HG03108 (cell line): ENCODE results near the gene CLEC4D.
A peak's percentile ranks its signal among the peaks of the same experiment; 100 is the strongest.
"Not testable (repeated sequence)": the region's sequence is repeated elsewhere in the genome, so short reads cannot be mapped to it uniquely, and the experiment has no call there.

Experiments
- ATAC-seq: cut with Tn5 transposase; IDR thresholded peaks from one replicate; pipeline ENCODE4 v1.9.1; 2021; ENCODE audit warnings: moderate library complexity; ENCODE audit not compliant: unreplicated experiment

The CLEC4D gene

DNA sequence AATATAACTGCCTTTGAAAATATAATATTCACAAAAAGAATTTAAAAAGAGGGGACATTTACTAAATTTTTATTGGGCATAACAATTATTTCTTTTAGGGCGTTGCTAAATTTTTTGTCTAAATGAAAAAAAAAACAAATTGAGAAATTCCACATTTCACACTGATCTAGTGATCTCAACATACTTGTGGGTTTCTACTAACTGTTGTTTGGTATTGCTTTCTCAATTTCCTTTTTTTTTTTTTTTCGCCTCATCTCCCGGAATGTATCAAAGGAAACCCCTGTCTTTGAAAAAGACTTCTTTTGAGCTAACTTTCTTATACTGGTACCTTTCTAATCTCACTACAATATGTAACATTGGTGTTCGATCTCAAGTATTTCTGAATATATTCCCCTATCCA, at the start of gene CLEC4D:
CLEC4D (plus strand) TSS at position 248 of the 400 bp plus-strand sequence. CDS start 230 bp downstream, outside the sequence.
- ATAC-seq: no peak

DNA sequence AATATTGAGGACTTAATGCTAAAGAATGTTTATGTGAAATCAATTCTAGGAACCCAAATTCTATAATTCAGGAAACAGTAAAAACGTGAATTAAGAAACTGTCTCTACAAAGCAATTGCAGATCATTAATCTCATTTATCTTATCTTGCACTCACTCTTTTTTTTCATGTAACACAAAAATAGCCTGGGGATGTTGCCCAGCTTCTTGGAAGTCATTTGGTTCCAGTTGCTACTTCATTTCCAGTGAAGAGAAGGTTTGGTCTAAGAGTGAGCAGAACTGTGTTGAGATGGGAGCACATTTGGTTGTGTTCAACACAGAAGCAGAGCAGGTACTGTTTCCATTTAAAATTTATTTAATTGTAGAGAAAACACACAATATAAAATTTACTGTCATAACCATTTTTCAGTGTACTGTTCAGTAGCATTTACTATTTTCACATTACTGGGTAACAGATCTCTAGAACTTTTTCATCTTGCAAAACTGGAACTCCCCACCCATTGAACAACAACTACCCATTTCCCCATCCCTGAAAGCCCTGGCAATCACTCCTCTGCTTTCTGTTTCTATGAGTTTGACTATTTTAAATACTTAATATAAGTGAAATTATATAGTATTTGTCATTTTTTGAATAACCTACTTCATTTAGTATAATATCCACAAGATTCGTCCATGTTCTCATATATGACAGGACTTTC, 47.9 kb upstream of the CLEC4D start:
- ATAC-seq: no peak

DNA sequence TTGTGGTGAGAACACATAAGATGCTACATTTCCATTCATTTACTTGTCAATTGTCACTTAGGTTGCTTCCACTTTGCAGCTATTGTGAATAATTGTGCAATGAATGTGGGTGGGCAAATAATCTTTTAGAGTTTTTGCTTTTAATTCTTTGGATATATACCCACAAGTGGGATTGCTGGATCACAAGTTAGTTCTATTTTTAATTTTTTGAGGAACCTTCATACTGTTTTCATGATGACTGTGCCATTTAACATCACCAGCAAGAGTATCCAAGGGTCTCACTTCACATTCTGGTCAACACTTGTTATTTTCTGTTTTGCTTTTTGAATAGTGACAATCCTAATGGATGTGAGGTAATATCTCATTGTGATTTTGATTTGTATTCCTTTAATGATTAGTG, 47.1 kb upstream of the CLEC4D start:
- ATAC-seq: no peak

DNA sequence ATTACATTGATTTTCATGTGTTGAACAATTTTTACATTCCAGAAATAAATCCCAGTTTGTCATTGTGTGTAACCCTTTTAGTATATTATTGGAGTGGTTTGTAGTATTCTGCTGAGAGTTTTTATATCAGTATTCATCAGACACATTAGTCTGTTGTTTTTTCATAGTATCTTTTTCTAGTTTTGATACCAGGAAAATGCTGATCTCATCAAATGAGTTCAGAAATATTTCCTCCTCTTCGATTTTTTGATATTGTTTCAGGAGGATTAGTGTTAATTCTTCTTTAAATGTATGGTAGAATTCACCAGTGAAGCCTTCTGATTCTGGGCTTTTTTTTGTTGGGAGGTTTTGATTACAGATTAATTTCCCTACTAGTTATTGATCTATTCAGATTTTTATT, 42.2 kb upstream of the CLEC4D start:
- ATAC-seq: no peak

DNA sequence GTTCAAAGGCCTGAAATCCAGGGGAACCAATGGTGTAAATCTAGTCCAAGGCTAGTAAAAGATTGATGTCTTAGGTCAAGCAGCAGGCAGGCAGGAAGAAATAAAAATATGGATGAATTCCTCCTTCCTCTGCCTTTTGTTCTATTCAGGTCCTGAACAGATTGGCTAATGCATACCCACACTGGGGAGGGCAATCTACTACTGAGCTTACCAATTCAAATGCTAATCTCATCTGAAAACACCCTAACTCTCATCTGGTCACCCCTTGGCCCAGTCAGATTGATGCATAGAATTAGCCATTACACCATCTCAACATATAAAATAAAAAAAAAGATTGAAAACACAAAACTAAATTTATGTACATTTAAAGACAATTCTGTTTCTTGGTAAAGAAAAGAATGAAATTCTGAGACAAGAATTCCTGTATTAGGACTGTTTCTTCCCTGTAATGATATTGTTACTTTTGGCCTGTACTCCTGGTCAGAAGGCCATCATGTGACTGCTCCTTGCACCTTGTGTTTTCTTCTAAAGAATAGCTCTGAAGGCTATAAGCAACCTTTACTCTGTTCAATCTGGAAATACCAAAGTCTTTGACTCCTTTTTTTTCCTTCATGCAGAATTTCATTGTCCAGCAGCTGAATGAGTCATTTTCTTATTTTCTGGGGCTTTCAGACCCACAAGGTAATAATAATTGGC, 37.6 kb upstream of the CLEC4D start:
- no peak for ATAC-seq

DNA sequence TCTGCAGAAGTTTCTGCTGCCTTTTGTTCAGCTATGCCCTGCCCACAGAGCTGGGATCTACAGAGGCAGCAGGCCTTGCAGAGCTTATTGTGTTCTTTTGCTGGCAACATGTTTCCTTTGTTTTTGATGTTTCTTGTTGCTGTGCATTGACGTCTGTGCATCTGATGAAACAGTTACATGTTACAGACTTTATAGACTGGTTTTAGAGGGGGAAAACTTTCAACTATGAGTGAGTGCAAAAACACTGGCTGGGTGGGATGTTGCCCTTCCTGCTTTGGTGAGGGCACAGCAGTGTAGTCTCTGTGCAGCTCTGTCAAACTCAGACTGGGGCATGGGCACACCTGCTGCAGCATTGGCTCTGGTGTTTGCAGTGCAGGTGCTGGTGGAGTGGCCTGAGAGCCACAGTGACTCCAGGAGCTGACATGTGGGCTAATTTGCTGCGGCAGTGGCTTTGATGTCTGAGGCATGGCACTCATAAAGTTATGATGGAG, 30.7 kb upstream of the CLEC4D start:
- no peak for ATAC-seq

DNA sequence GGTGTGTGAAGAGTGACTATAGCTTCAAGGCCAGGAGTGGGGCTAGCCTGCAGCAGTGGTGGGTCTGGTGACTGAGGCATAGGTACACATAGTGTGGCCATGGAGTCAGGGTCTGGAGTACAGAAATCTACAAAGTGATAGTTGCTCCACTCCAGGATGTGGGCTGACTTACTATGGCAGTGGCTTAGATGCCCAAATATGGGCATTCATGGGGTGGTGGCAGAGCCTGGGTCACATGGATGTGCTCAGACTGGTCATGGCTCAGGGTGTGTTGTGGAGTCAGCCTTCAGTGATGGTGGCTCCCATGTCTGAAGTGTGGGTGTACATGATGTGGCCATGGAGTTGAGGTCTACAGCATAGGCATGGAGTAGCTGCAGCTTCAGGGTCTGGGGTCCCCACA, 30.2 kb upstream of the CLEC4D start:
- no peak for ATAC-seq

DNA sequence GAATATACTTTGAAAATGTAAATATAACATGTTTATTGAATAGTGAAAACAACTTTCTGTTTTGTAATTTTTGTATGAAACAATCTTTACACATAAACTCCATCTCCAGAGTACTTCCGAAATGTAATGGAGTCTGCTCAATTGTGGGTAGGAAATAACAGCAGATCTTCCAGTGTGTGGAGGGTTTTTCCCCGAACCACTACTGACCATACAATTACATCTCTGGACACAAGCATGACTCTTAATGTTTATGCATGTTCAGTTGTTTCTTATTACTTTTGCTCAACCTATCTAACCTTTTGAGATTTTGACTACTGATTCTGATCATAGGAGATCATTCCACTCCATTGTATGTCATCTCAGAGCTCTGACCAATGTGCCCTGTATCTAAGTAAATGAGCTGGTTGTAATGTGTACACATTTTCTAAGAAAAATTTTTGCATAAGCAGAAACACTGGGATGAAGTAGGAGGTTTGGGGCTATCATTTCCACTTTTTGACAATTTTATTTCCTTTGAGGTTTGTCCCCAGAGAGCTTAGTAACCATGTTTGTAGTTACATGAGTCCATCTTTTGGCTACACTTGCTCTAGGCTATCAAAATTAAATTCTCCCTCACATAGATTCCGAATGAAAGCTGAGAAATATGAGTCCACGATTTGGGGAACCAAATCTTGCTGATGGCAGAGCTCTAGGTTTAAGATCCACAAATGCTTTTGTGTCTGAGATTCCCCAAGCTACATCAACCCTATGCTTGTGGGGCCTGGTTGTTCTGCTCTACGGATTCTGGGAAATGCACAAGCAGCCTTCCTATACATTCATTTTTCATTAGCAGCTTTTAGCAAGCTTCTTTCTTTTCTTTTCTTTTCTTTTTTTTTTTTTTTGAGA, 21.4 kb upstream of the CLEC4D start:
- ATAC-seq: no peak

DNA sequence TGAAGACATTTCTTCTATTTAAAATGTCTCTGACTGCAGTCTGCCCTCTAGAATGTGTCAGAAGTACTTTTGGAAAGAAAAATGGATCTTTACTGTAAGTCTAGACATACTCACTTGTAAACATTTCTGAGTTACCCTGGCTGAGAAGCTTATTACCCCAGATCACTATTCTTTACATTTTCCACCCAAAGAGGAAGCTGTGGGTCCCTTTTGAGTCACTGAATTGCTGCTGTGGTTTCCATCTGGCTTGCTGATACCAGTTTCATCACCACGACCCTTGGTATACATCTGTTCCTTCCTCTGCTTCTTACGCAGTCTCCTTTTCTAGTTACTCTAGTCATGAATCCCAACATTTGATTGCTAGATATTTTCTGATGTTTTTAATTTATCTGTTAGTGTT, 20.2 kb upstream of the CLEC4D start:
- ATAC-seq: peak; percentile 98

DNA sequence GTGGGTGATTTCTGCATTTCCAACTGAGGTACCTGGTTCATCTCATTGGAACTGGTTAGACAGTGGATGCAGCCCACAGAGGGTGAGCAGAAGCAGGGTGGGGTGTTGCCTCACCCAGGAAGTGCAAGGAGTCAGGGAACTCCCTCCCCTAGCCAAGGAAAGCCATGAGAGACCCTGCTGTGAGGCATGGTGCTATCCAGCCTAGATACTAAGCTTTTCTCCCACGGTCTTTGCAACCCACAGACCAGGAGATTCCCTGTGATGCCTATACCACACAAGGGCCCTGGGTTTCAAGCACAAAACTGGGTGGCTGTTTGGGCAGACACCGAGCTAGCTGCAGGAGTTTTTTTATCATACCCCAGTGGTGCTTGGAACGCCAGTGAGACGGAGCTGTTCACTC, 17.6 kb upstream of the CLEC4D start:
- not testable (repeated sequence) for ATAC-seq

DNA sequence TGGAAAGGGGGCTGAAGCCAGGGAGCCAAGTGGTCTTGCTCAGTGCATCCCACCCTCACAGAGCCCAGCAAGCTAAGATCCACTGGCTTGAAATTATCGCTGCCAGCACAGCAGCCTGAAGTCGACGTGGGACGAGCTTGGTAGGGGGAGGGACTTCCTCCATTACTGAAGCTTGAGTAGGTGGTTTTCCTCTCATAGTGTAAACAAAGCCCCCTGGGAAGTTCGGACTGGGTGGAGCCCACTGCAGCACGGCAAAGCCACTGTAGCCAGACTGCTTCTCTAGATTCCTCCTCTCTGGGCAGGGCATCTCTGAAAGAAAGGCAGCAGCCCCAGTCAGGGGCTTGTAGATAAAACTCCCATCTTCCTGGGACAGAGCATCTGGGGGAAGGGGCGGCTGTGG, 17.2 kb upstream of the CLEC4D start:
- not testable (repeated sequence) for ATAC-seq

DNA sequence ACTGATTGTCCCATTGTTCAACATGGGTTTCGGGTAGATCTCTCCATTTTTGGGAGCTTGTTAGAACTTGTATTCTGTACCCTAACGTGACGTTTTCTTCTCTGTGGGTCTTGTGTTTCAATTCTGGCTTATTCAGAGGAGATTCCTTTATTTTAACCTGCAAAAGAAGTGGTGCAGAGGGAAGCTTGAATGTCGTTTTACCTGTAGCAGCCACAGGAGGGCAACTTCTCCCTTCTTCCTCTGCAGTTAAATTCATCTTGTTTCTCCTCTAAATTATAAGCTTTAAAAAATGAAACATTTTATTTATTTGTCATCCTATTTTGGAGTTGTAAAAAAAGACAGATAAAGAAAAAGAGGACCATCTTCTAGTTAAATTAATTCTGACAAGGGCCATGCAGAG, 13.7 kb upstream of the CLEC4D start:
- no peak for ATAC-seq

DNA sequence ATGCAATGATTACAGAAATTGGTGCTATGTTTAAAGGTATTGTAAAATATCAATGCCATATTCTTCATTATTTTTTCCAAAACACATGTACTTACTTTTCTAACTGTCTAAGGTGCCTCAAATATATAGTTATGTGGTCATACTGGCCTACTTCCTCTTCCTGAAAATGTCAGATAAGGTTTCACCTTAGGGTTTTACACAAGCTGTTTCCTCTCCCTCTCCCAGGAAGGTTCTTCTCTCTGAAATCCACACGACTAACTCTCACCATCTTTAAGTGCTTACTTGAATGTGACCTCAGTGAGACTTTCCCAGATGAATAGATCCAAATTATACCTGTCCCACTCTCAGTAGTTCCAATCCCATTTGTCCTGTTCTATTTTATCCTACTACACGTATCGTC, 11.6 kb upstream of the CLEC4D start:
- no peak for ATAC-seq

DNA sequence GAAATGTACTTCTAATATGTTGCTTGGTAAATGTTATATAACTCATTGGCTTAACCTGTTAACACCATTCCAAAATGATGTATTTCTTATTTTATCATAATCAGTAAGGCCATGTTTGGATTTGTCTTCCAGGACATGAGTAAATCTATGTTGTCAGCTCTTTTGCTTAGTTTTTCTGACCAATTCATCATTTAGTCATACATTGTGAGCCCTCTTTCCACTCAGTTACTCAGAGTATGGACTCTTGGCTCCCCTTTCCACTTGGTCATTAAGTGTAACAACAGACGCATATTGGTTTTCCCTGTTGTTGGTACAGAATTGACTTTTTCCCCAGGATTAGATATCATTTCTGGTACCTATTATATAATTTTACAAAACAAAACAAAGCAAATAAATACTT, 9.0 kb upstream of the CLEC4D start:
- ATAC-seq: no peak

DNA sequence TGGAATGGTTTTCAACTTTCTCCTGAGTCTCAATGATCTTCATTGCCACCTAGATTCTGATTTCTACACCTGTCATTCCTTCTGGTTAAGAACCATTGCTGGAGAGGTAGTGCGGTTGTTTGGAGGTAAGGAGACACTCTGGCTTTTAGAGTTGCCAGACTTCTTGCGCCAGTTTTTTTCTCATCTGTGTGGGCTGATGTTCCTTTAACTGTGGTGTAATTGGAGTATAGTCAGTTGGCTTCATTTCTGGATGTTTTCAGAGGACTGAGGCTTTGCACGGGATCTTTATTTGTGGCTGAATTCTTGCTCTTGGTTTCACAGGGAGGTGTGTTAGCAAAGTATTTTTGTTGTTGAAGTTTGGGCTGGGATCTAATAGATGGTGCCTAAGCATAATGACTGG, 5.7 kb upstream of the CLEC4D start:
- no peak for ATAC-seq

DNA sequence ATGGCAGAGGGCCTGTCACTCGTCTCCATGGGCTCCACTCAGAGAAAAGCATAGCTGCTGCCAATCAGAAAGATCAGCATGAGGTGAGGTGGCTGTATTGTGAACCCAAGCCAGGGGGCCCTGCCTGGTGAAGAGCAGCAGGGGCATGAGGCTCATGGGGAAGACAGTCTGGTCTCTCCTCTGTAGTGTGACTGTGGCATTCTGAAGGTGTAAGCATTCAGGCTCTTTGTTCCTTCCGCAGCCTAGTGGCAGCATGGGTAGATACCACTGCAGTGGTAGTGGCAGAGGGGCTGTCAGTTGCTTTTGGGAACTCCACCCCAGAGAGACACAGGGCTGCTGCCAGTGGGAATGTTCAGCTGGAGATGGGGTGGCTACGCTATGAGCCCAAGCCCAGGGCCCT, 5.1 kb upstream of the CLEC4D start:
- no peak for ATAC-seq

DNA sequence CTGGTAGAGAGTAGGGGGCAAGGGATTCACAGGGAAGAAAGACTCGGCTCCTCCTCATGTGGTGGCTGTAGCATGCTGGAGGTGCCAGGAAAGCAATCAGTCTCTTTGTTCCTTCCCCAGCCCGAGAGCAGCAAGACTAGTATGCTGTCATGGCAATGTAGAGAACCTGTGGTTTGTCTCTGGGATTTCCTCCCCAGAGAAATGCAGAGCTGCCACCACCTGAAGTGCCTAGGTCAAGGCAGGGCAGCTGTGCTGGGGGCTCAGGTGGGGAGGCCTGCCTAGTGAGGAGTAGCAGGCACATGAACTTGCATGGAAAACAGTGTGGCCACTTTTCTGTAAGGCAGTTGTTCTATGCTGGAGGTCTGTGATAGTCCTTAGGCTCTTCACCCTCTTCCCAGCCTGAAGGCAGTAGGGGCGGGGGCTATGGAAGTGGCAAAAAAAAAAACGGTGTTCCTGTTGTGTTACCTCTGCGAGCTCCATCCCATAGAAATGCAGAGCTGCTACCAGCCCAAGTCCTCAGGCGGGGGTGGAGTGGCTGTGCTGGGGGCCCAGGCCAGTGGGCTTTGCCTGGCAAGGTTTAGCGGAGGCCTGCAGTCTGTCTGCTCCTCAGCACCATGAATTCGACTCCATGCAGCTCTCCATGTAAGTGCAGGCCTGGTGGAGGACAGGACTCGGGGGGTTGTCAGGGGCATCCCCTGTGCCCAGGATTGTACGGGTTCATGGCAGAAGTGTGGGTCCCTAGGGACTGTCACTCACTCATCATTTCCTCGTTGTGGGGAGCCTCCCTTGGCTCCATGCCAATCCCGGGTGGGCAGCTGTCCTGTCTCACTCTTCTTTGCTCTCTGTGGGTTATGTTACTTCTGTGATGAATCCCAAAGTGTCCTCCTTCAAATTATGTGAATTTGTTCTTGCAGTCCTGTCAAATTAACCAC, 4.1 kb upstream of the CLEC4D start:
- no peak for ATAC-seq

DNA sequence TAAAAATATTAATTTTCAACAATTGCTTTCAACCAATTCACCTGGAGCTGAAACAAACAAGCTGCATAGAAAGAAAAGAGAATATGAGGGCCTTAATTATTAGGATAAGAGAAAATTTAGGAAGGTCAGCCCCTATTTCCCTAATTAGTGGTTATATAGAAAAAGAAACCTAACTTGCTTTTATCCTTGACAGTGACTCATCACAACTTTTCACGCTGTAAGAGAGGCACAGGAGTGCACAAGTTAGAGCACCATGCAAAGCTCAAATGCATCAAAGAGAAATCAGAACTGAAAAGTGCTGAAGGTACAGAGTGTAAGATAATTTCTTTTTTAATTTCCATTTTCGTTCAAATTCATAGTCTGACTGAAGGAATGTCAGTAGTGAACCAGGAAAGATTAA, 4.7 kb downstream of the CLEC4D start:
- ATAC-seq: no peak

DNA sequence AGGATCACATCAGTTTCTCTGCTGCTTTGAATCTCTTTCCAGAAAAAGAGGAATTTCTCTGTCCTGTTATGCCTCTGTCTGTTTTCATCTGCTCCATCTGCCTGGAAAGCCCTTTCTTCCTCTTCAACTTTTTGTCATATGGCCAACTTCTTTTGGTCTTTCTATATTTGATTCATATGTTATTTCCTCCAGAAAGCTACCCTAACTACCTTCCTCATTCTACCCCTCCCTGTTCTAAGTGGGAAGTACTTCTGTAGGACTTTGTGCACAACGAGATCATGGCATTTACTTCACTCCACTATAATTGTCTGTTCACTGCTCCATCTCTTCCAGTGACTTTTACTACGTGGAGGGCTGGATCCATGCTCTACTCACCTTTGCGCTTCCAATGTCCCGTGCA, 5.9 kb downstream of the CLEC4D start:
- no peak for ATAC-seq
